GM19452 (cell line): ENCODE results near the gene RPS19.

Experiments
- ATAC-seq: cut with Tn5 transposase; IDR thresholded peaks from one replicate; pipeline ENCODE4 v1.9.1; 2021; ENCODE audit not compliant: unreplicated experiment

The RPS19 gene

GRCh38 chr19:41859618-41860418, at the start of gene RPS19:
Gene RPS19, plus strand, starts transcription at chr19:41860255. Its CDS starts 520 bp downstream, at chr19:41860775.
- ATAC-seq: peak; percentile 77

- ATAC-seq: no peak
Measured at GRCh38 chr19:41810301-41810700, 49.8 kb upstream of the RPS19 start.

GRCh38 chr19:41811036-41811435, 49.0 kb upstream of the RPS19 start:
- ATAC-seq: no peak

- ATAC-seq: no peak
Measured at GRCh38 chr19:41811981-41812380, 48.1 kb upstream of the RPS19 start.

- ATAC-seq: no peak
Measured at GRCh38 chr19:41813911-41814310, 46.1 kb upstream of the RPS19 start.

GRCh38 chr19:41815301-41815700, 44.8 kb upstream of the RPS19 start:
- ATAC-seq: no peak

- no peak for ATAC-seq
Measured at GRCh38 chr19:41816761-41817160, 43.3 kb upstream of the RPS19 start.

- ATAC-seq: no peak
Measured at GRCh38 chr19:41821003-41821735, 38.9 kb upstream of the RPS19 start.

GRCh38 chr19:41837981-41838708, 21.9 kb upstream of the RPS19 start:
- no peak for ATAC-seq

GRCh38 chr19:41839211-41839610, 20.8 kb upstream of the RPS19 start:
- no peak for ATAC-seq

- no peak for ATAC-seq
Measured at GRCh38 chr19:41843371-41843770, 16.7 kb upstream of the RPS19 start.

GRCh38 chr19:41844601-41845000, 15.5 kb upstream of the RPS19 start, which contains the start of gene LYPD4:
Gene LYPD4, minus strand, starts transcription at chr19:41844683. Its CDS starts 5,398 bp downstream, at chr19:41839285.
- no peak for ATAC-seq

GRCh38 chr19:41845001-41845050, 15.2 kb upstream of the RPS19 start, which contains the start of gene DMRTC2:
Gene DMRTC2, plus strand, starts transcription at chr19:41845042. Its CDS starts 2,387 bp downstream, at chr19:41847429.
- ATAC-seq: no peak

- ATAC-seq: no peak
Measured at GRCh38 chr19:41845051-41845590, 14.9 kb upstream of the RPS19 start.

GRCh38 chr19:41847351-41848105, 12.5 kb upstream of the RPS19 start:
- ATAC-seq: no peak

- ATAC-seq: no peak
Measured at GRCh38 chr19:41848666-41849065, 11.4 kb upstream of the RPS19 start.

GRCh38 chr19:41849067-41849466, 11.0 kb upstream of the RPS19 start:
- no peak for ATAC-seq

GRCh38 chr19:41850381-41850780, 9.7 kb upstream of the RPS19 start:
- ATAC-seq: no peak

GRCh38 chr19:41851456-41851855, 8.6 kb upstream of the RPS19 start:
- no peak for ATAC-seq

- no peak for ATAC-seq
Measured at GRCh38 chr19:41853344-41853743, 6.7 kb upstream of the RPS19 start.

- no peak for ATAC-seq
Measured at GRCh38 chr19:41853768-41854167, 6.3 kb upstream of the RPS19 start.
